Osteocyte (in vitro differentiated cells): ENCODE measurements around the gene GHR. TPM values are rescaled to one million over a fixed set of nuclear protein-coding genes. Genes with fewer than 3 reads are reported as not detected.

ENCODE experiments used
- DNase-seq: peaks from one replicate; pipeline ENCODE4 v3.0.0; 2021; ENCODE audit warnings: mixed read lengths; ENCODE audit not compliant: unreplicated experiment; ENCODE audit errors: extremely low spot score
- H3K27ac Mint-ChIP-seq: one replicate; pipeline ENCODE4 v1.8.0; 2021; ENCODE audit warnings: mild to moderate bottlenecking, mixed read lengths; ENCODE audit not compliant: unreplicated experiment
- H3K27me3 Mint-ChIP-seq: one replicate; pipeline ENCODE4 v1.8.0; 2021; ENCODE audit warnings: mixed read lengths; ENCODE audit not compliant: unreplicated experiment
- H3K36me3 Mint-ChIP-seq: one replicate; pipeline ENCODE4 v1.8.0; 2021; ENCODE audit warnings: mixed read lengths; ENCODE audit not compliant: unreplicated experiment
- H3K4me1 Mint-ChIP-seq: one replicate; pipeline ENCODE4 v1.8.0; 2021; ENCODE audit warnings: mixed read lengths; ENCODE audit not compliant: unreplicated experiment
- H3K4me3 Mint-ChIP-seq: one replicate; pipeline ENCODE4 v1.8.0; 2021; ENCODE audit warnings: mild to moderate bottlenecking, moderate library complexity, mixed read lengths; ENCODE audit not compliant: unreplicated experiment
- H3K9me3 Mint-ChIP-seq: one replicate; pipeline ENCODE4 v1.8.0; 2021; ENCODE audit warnings: mixed read lengths; ENCODE audit not compliant: unreplicated experiment
- CTCF ChIP-seq: fragments of 200-600 bp; sonication (generic); IDR thresholded peaks from 2 replicates; pipeline ENCODE4 v1.5.0; 2021; ENCODE audit warnings: antibody characterized with exemption, mild to moderate bottlenecking, moderate library complexity
- total RNA-seq: library from RNA; stranded (reverse); gene quantifications from 2 replicates; pipeline ENCODE4 v1.2.1, GENCODE V29; 2021

GHR gene
- total RNA-seq, 1 donor from 2014 or later: 2.3 TPM

DNA sequence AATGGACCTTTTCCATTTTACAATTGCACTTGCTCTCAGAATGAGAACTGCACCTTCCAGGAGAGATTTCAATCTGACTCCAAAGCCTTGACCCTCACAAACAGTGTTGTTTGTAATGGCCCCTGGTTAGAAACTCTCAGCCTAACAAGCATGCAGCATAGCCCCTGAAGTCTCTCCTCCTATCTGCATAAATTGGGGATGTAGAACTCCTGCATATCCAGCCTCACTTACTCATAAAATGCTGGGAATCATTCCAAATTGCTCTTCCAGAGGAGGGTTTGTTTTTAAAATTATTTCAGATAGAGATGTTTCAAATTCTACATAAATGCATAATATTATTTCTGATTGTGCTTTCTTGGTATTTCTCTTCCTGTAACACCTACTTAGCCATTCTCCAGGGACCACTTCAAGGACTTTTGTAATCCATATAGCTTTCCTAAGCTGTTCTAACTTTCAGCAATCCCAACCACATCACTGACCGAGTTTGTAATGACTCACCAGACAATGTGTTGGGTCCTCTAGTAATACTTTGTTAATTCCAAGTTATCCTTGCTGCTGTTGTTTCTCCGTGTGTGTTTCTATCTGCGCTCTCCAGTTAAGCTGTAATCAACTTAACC is 189.6 kb downstream of the GHR start:
- Mint-ChIP-seq H3K4me3 (no peak overlapping the region), H3K9me3 (no peaks in the 10 kb centered on the region), H3K27ac (no peak overlapping the region), H3K27me3 (no peaks in the 10 kb centered on the region), H3K4me1 (no peaks in the 10 kb centered on the region), H3K36me3 (no peaks in the 10 kb centered on the region)
- no peak for DNase-seq
- TF ChIP-seq CTCF: no peak

DNA sequence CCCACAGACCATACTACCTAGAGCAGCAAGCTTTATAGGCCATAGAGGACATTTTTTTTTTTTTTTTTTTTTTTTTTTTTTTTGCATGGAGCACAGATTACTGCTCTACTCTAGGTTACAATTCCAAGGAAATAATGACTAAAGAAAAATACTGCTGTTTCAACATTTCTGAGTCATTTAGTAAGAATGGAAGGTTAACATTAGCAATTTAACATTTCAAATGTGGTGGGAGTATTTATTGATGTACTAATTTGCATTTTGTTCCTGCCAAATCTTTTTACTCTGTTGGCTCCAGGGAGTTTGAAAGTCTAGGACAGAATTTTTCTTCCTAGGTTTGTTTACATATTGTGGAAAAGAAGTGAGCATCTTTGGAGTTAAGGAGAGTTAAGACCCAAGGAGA is 191.3 kb downstream of the GHR start:
- TF ChIP-seq CTCF: no peak
- no peaks in the 10 kb centered on the region for H3K4me1 Mint-ChIP-seq
- H3K9me3 Mint-ChIP-seq: no peaks in the 10 kb centered on the region
- H3K36me3 Mint-ChIP-seq: no peaks in the 10 kb centered on the region
- no peaks in the 10 kb centered on the region for H3K27me3 Mint-ChIP-seq
- H3K4me3 Mint-ChIP-seq: no peak overlapping the region
- no peak overlapping the region for H3K27ac Mint-ChIP-seq
- no peak for DNase-seq

GRCh38 chr5:42620579-42621216 is 197.5 kb downstream of the GHR start:
- no peak overlapping the region for H3K27ac Mint-ChIP-seq
- DNase-seq: no peak

GRCh38 chr5:42621242-42621641 is 198.0 kb downstream of the GHR start:
- DNase-seq: no peak
- no peak for TF ChIP-seq CTCF
- no peak overlapping the region for H3K27ac Mint-ChIP-seq
- no peak overlapping the region for H3K4me3 Mint-ChIP-seq
- H3K4me1 Mint-ChIP-seq: no peaks in the 10 kb centered on the region
- no peaks in the 10 kb centered on the region for H3K27me3 Mint-ChIP-seq
- no peaks in the 10 kb centered on the region for H3K36me3 Mint-ChIP-seq
- no peaks in the 10 kb centered on the region for H3K9me3 Mint-ChIP-seq

More at GRCh38 chr5:42620579-42621216, 197.5 kb downstream of the GHR start:
- H3K36me3 Mint-ChIP-seq: no peaks in the 10 kb centered on the region
- no peaks in the 10 kb centered on the region for H3K9me3 Mint-ChIP-seq
- H3K27me3 Mint-ChIP-seq: no peaks in the 10 kb centered on the region
- H3K4me1 Mint-ChIP-seq: no peaks in the 10 kb centered on the region
- no peak overlapping the region for H3K4me3 Mint-ChIP-seq
- no peak for TF ChIP-seq CTCF

DNA sequence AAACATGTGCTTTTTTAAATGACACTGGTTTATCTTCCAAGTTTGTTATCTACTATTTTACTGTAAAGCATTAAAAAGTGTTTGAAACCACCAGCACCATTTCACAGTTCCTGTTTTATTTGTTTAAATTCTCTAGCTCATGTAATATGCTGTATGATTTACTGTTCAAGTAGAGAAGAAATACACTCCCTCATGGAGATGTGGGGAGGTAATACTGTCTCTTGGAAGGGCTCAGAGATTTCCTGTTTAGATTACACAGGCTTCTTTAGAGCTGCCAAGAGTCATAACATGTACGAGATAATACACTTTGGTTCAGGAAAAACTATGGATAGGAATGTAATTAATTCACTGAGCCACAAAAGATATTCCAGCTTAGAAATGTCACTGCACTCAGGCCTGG is 198.4 kb downstream of the GHR start:
- Mint-ChIP-seq H3K36me3 (no peaks in the 10 kb centered on the region), H3K9me3 (no peaks in the 10 kb centered on the region), H3K4me3 (no peak overlapping the region), H3K27ac (no peak overlapping the region), H3K4me1 (no peaks in the 10 kb centered on the region), H3K27me3 (no peaks in the 10 kb centered on the region)
- no peak for TF ChIP-seq CTCF
- no peak for DNase-seq
